Activated naive CD4-positive, alpha-beta T cell treated with Interleukin-2 at 50 U/mL for 16 hours (primary cell): ENCODE measurements around the gene SDK2.

Experiments used
- DNase-seq: peaks from one replicate; pipeline ENCODE4 v3.0.0-alpha.2; 2020

The SDK2 gene

GRCh38 chr17:73551144-73551543, 93.1 kb downstream of the SDK2 start:
- no peak for DNase-seq

DNA sequence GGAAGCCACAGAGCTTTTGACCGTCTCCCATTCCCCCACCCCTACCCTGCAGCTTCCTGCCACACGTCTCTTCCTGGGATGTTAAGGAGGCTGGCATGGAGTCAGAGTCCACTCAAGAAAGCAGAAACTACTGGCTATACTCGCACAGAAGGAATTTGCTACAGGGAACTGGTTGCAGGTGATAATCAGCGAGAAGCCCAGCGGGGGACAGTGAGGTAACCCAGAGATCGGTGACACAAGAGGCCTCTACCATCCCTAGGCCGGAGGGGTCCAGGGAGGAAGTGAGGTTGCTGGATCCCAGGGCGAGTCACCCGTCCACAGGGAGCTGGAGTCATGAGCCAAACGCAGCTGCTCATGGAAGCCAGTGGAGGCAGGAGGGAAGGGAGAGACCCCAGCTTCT, 93.7 kb downstream of the SDK2 start:
- no peak for DNase-seq

- DNase-seq: no peak
Observed at GRCh38 chr17:73549841-73550430, 94.3 kb downstream of the SDK2 start.

DNA sequence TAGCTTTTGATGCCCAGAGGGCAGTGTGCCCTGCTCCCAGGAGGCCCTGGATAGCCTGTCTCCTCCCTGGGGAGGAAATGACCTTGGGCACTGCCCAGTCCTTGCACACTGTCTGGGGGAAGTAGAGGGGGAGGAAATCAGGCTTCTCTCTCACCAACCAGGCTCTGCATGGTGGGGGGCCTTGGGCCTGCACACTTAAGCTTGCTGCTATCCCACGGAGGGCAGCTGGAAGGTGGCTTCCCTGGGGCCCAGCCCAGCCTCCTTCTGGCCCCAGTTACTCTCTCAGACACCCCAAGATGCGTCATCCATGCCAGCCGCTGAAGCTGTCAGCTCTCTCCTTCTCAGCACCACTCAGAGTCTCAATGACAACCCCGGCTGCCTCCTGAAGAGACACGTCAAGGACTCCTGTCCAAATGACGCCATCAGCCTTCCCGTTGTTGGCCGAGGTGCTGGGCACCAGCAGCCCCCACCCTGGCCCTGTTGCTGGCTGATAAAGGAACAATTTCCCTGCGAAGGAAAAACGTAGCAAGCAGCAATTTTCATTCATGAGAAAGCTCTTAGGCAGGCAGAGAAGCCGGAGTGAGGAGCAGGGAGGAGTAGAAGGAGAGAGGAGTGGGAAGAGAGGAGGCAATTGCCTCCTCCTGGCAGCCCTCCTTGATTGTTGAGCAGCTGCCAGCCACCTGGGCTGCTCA, 95.5 kb downstream of the SDK2 start:
- DNase-seq: no peak

DNA sequence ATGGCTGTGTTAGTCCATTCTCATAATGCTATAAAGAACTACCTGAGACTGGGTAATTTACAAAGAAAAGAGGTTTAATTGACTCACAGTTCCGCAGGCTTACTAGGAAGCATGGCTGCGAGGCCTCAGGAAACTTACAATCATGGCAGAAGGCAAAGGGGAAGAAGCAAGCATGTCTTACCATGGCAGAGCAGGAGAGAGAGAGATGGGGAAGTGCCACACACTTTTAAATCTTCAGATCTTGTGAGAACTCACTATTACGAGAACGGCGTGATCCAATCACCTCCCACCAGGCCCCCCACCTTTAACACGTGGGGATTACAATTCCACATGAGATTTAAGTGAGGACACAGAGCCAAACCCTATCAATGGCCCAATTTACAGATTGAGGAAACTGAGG, 96.5 kb downstream of the SDK2 start:
- no peak for DNase-seq

GRCh38 chr17:73546770-73547536, 97.3 kb downstream of the SDK2 start:
- DNase-seq: no peak

DNA sequence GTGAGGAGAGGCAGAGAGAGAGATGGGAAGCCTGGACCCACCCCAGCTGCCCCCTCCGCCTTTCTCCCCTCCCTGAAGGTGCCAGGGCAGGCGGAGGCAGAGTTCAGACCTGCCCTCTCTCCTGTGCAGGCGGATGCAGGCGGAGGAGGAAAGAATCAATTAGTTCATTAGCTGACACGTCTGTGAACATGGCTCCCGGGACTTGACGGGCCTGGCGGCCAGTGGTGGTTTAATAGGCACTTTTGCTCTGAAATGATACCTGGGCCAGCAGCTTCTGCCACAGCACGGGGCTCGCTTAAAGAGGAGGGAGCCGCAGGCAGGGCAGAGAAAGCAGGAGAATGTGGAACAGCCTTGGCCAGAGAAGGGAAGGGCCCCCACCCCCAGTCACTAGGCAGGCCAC, 98.1 kb downstream of the SDK2 start:
- no peak for DNase-seq

DNA sequence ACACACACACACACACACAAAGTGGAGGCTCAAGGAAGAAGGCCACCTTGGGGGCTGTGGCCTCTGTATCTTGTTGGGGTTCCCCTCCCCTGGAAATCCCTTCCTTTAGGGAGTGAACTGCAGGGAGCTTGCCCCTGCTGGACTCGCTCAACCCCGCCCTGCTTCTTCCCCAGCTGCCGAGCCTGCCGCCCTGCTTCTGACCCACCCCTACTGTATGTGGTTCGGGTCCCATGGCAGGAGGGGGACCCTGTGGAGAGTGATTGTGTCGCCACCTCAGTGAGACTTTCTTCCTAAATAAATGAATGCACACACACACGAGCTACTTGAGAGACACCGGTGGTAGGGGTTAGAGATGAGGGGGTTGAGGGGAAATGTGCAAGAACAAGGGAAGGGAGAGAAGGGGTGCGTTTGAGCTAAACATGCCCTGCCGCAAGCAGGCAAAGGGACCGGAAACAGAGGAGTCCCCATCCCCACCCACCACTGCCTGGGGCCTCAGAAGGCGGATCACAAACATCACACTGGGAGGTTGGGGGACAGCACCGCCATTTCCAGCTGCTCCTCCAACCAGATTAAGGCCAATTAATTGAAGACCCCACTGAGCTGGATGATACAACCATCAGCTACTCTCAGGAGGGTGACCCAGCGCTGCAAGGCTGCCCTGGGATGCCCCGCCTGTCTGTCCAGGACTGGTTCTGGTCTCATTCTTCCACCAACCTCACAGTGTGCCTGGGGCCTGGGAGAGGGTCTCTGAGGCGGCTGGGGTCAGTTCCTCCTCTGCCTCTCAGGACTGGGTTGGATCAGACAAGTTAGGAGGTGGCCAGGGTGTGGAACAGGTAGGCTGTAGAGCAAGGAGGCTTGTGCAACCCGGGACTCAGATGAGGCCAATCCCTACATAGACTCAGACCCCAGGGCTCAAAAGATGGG, 98.9 kb downstream of the SDK2 start:
- DNase-seq: no peak

DNA sequence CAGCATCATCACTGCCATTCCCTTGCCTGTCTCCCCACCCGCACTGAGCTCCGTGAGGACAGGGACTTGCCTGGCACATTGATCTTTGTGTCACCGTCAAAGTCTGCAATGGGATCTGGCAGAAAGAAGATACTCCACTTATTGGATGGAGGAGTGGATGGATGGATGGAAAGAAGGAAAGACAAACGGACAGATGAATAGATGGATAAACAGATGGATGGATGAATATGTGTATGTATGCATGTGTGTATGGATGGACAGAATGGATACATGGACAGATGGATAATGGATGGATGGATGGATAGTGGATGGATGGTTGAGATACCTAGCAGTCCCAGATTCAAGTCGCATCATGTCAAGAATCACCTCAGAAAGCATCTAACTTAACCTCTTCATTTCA, 99.9 kb downstream of the SDK2 start:
- DNase-seq: no peak

GRCh38 chr17:73542323-73542722, 101.9 kb downstream of the SDK2 start:
- DNase-seq: no peak

- DNase-seq: no peak
Observed at GRCh38 chr17:73541561-73541981, 102.7 kb downstream of the SDK2 start.

DNA sequence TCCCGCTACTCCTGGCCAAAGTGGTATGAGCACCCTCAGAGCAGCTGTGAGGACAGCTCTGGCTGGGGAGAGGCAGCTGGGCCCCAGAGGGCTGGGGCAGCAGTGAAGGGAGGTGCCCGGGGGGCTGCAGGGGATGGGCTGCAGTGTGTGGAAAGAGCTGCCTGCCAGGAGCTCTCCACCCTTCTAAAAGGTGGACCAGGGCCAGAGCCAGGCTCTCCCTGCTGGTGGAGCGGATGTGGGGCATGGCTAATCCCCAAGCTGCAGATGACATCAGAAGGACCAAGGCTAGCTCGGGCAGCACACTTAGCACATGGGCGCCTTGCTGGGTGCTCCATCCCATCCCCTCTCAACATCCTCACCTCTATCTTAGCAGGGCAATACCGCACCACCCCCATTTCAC, 103.1 kb downstream of the SDK2 start:
- DNase-seq: no peak

GRCh38 chr17:73539166-73539565, 105.1 kb downstream of the SDK2 start:
- DNase-seq: no peak

GRCh38 chr17:73538445-73538844, 105.8 kb downstream of the SDK2 start:
- DNase-seq: no peak

GRCh38 chr17:73536700-73537605, 107.3 kb downstream of the SDK2 start:
- DNase-seq: no peak

GRCh38 chr17:73535746-73536145, 108.5 kb downstream of the SDK2 start:
- DNase-seq: no peak

DNA sequence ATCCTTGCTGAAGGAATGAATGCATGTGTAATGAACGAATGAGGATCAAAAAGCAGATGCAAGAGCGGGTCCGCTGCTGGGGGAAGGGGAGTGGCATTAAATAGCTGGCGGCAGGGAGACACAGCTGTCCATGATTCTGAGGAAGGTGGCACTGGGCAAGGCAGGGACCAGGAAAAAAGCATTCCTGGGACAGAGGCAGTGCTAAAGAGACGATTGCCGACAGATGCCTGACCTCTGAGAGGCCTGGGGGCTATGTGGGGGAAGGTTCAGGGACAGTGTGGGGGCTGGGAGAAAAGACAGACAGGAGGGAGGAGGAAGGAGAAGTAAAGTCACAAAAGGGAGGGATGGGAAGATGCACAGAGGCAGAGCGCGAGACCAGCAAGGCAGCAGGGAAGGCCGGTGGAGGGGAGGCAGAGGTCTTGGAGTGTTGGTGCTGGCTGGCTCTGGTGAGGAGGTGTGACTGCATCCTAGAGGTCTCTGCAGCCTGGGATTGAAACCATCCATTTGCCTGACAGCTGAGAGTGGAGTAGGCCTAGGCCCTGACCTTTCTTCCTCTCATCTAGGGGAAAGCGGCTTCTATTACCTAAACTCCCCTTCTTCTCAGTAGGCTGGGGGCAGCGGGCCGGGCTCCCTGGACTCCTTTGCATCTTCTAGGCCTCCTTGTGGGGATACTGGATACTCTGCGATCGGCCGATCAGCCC, 109.9 kb downstream of the SDK2 start:
- no peak for DNase-seq

DNA sequence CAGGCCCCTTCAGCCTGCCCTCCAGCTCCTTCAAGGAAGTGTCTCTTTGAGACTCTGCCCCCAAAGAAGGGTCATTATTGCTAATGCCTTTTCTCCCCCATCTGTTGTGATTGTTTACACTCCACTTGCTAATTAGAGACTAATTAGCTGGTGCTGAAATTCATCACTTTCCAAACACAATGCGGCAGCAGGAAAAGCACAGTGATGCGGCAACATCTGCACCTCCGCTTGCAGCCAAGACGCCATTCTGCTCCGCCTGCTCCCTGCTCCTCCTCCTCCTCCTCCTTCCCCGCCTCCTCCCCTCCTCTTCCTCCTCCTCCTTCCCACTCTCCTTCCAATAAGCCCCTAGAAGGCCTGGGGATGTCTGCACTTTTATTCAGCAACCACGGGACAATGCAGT, 110.5 kb downstream of the SDK2 start:
- no peak for DNase-seq

DNA sequence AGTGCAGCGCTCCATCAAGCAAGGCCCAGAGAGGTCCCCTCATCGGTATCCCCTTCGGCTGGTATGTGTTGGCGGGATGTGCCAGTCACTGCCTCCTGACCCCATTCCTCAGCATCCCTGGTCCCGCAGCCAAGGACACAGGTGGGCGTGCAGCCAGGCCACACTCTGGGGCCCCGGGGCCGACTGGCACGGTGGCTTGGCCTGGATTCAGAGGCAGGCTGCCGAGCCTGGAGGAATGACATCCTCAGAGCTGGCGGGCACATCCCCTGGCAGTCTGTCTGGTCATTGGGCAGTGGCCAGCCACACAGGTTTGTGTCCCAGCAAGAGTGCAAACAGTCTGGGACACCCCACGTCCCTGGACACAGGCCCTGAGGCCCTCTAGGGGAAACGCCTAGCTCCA, 111.1 kb downstream of the SDK2 start:
- no peak for DNase-seq

DNA sequence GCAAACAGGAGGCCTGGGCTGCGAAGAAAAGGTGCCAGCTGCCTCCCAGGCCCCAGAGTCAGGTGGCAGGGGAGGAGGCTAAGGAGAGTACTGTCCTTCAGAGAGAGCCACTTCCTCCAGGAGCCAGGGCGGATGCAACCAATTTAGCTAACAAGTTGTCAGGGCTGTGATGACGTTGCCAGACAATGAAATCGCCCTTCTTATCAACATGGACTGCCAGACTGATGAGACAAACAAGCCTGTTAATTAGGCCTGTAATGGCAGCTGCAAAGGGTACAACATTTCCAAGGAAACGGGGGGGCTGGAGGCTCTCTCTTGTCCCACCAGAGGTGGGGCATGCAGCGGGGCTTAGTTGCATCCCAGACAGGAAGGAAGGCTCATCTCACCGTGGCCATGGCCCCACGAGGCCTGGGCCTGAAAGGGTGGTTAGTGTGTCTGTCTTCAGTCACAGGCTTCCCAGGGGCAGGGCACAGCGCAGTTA, 111.8 kb downstream of the SDK2 start:
- DNase-seq: no peak

DNA sequence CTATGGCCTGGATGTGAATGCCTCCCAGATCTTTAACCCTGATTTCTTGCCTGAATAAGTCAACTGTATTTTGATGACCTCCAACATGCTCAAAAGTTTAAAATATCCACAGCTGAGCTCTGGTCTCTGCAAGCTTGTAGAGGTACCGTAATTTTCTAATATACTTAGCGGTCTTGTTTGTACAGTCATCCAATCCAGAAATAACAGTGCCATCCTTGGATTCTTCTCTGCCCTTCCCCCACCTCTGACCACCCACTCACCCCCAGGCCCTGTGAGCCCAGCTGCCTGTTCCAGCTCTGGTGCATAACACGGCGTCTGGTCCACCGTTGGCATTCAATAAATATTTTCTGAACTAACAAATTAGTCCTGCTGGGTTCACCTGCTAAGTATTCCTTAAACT, 113.1 kb downstream of the SDK2 start:
- no peak for DNase-seq
